Measurements from ENCODE around the gene DLX2.

The DLX2 gene

DNA sequence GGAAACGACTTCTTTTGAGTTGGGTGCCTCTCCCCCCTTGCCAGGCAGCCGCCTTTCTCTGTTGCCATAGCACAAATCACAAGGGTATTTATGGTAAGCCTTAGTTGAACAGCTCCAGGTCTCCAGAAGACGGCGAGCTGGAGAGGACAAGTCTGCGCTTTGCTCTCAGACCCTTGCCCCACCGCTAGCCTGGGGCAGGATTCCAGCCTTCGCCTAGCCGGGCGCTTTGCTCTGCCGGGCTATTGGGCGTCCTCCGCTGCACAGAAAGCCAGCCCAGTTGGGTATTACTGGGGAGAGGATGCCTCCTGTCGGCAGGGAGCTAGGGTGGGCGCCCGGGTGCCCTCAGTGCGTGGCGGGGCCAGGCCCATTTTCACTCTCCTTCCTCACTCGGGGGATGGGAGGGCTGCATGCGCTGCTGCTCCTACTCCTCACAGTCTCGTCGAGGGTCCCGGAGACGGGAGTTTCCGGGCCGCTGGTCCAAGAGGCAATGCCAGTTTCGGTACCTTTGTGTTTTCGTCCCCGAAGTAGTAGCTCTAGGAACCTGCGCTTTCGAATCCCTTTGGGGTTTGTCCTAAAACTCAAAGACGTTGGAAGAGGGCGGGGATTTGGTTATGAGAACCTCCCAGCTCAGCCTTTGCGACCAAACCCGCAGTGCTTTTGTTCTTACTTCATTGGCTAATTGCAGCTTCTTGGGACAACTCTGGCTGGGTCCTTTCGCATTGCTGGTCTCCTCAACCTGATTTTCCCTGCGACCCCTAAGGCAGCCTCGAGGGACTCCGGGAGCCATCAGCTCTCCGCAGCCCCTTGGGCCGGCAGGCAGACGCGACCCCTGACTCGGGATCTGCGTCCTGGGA is 3.6 kb upstream of the DLX2 start:
- DNase-seq, result peak; percentile 60

DNA sequence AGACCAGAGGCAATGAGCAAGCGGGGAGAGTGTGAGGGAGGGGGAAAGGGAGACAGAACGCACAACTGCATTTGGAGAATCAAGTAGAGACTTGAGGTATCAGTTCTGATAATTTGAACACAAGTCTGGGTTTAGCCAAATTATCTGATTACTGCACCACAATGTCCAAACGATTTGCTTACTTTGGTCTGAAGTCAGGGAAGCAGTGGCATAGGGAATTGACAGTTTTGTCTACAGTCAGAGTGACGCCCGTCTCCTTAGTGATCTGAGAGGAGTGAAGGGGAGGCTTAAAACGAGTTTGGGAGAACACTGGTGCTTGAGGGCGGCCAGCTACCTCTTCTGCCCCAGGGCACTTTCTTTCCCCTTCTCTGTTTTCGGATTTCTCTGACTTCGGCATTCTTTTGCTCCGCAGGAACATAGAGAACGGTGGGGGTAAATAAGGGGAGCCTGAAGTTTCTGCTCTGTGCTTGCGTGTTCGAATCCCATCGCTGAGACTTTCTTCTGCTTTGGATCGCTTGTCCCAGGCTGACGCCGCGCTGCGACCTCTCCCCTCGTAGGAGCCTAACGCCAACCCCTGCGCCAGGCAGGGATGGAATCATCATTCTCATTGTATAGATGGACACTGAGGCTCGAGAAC is 2.9 kb upstream of the DLX2 start:
- DNase-seq, result no peak

GRCh38 chr2:172103471-172104272 is 972 bp upstream of the DLX2 start:
- DNase-seq, result peak; percentile 79

- DNase-seq, result peak; percentile 44
These were observed 794 bp downstream of the DLX2 start for GRCh38 chr2:172101821-172102390.

DNA sequence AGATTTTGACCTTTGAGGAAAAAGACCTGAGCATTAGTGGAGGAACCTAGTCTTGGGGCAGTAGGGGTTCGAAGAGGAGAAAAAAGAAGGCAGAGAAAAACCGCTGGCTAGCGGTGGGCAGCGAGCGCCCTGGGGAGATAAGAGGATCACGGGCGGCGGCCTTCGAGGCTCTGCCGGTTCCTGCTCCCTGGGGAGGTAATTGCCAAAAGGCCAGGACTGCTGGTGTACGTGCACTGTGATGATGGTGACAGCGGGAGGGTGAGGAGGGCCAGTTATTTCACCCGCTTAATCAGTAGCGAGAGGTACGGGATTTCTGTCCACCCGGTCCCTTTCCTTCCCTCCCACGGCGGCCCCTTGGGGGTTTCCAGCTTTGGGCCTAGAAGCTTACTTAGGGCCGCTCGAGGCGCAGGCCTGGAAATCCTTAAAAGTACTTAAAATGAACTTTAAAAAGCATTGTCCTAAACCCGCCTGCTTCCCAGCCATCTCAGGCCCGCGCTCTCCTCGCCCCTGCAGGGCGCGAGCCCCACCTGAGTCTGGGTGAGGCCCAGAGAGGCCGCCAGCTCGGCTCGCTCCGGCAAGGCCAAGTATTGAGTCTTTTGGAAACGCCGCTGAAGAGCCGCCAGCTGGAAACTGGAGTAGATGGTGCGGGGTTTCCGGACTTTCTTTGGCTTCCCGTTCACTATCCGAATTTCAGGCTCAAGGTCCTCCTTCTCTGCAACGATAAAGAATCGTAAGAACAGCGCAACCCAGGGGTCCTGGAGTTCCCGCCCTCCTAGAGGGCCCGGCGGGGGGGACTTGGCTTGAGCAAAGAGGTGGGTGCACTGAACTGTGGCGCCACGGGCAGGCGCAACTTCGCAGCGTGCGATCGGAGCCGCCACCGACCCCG is 1.5 kb downstream of the DLX2 start:
- peak; percentile 31 for DNase-seq

DNA sequence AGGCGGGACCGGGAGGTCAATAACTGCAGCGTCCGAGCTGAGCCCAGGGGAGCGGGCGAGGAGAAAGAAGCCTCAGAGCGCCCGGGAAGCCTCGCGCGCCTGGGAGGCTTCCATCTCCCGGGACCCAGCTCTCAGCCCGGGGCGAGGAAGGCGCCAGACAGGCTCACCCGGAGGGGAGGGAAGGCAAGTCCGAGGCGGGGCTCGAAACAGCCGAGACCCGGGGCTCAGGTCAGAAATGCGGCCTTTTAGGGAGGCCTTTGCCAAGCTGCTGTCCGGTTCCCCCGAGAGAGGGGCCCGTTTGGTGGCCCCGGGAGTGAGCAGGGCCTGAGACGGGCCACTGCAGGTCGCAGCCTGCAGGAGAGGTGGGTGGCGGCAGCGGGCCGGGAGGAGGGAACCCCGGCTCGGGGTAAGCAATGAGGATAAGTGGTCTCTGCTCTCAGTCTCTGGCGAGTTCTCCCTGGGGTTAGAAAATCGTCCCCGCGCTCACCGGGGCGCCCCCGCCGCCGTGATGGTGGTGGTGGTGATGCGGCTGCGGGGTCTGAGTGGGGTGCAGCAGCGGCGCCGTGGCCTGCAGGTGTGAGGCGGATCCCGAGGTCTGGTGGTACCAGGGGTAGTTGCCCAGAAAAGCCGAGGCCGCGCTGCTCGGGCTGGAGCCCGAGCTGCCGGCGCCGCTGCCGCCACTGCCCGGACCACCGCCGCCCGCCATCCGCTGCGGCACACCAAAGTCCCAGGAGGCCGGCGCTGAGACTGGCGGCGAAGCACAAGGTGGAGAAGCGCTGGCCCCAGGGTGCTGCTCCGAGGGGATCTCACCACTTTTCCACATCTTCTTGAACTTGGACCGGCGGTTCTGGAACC is 2.4 kb downstream of the DLX2 start:
- no peak for DNase-seq

DNA sequence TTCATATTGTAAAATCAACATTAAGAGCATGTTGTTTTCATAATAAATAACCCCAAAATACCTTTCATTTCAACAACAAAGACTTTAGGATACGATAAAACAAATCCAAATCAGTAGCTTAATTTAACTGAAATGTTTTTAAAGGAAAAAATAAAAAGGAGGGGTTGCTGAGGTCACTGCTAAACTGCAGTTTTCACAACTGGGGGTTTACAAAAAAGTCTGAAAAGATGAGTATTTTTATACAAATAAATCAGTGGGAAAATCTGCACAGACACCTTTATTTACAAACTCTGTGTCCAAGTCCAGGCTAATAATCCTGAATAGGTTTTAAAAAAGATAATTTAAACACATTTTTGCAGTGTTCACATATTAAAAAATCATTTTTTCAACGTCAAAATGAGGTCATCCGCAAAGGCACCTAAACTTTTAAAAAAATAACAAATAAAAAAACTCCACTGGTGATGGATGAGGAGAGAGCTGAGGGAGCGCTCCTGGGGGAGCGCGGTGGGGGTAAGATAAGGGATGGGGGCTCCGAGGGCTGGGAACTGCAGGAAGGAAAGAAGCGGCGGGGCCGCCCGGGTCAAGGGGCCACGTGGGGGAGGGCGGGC is 3.1 kb downstream of the DLX2 start:
- DNase-seq, result no peak

- DNase-seq, result peak; percentile 59
These were observed 3.8 kb downstream of the DLX2 start for GRCh38 chr2:172098650-172099471.

DNA sequence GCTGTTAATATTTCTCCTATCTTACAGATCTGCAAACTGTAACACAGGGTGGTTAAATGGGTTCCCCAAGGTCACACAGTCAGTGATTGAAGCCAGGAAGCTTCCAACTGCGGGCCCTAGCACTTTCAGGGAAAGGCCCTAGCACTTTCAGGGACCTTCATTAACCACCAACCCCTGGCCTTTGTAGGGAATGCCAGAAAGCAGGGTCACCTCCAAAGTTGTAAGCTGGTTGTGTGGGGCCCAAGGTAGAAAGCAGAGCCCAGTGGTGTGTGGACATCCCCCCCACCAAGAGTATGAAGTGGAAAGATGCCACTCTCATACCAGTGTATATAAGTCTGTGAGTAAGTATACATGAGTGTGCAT is 4.4 kb downstream of the DLX2 start:
- DNase-seq, result no peak

- peak; percentile 22 for DNase-seq
These were observed 5.1 kb downstream of the DLX2 start for GRCh38 chr2:172097557-172098131.

- peak; percentile 29 for DNase-seq
These were observed 5.8 kb downstream of the DLX2 start for GRCh38 chr2:172096626-172097547.

DNA sequence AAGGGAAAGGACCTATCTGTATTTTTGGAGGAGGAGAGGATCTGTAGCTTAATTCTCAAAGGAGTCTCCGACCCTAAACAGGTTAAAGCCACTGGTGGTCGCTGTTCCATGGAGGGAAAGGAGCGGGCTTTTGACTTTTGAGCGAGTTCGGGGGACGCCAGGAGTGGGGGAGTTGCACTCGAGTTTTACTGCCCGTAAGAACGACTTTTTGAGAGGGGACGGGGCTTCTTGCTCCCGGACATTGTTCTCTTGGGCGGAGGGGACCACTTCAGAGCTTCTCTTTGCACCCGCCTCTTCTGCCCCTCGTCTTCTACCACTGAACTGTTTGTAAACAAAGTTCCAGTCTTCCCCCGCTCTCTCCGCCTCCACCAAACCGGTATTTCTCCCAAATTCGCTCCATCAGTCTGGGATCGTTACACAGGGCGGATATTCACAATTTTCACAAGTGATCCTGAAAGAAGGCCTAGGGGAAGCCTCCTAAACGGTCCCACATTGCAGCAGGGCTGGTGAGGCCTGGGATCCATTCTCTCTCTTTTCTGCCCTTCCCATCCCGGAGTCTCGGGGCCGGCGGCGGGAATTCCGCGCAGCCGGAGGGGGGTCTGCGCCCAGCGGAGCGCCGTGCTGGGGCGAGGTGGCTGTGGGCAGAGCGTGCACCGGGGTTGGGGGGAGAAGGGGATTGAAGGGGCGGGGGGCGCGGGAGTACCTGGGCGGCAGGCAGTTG is 6.6 kb downstream of the DLX2 start:
- no peak for DNase-seq

- DNase-seq, result peak; percentile 62
These were observed 7.4 kb downstream of the DLX2 start for GRCh38 chr2:172095146-172095904.

DNA sequence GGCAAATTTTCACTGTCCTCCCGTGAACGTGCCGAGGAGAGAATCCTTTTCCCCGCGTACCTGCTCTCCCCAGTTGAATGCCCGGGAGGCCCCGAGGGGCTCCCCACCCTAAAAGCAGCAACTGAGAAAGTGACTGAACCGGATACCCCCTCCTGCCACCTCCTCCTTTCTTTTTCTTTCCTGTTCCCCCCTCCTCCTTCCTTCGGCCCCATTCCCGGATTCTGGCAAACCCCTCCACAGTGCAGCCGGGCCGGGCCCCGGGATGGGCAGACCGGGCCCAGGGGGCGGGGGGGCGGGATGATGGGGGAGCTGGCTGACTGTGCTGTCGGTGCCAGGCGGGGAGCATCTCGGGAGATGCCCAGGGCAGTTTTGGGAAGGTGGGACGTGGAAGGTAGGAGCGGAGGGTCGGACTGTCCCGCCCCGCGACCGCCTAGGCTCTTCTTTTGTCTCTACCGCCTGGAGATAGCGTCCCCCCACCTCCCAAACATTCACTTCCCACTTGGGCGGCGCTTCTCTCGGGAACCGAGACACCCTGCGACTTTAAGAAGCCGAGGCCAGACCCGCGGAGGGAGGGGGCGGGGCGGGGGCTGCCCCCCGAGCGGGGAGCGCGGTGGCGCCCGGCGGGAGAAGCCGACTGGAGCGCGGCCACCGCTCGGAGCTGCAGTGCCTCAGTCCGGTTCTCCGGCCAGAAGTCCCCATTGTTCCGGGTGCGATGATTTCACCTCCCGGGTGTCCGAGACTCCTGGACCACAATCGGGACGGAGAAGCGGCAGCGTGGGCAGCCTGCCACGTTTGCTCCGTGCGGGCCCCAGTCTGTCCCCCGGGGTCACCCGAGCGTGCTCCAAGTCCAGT is 8.2 kb downstream of the DLX2 start:
- DNase-seq, result no peak

- DNase-seq, result no peak
These were observed 9.0 kb downstream of the DLX2 start for GRCh38 chr2:172093416-172094293.

Measured in activated CD4-positive, alpha-beta T cell treated with anti-CD3 and anti-CD28 coated beads for 48 hours (primary cell).